Cardiac muscle cell (in vitro differentiated cells and primary cell): ENCODE results near the gene ZNF473. TPM values are rescaled to one million over a fixed set of nuclear protein-coding genes. Genes with fewer than 3 reads are reported as not detected.
A peak's percentile ranks its signal among the peaks of the same experiment; 100 is the strongest.

ENCODE experiments used
- DNase-seq, 2 donors: peaks; one replicate each; pipeline versions ENCODE4 v3.0.0 to v3.0.0-alpha.2; 2010 to 2017; ENCODE audit warnings: low read depth in 1 of 2, low spot score in 1 of 2
- H3K27ac ChIP-seq: fragments of 200-600 bp; sonication (generic); 2 replicates; pipeline ENCODE4 v1.5.1; 2016
- H3K27me3 ChIP-seq: fragments of 200-600 bp; sonication (generic); 2 replicates; pipeline ENCODE4 v1.6.0; 2016; ENCODE audit warnings: control low read depth
- H3K36me3 ChIP-seq: fragments of 200-600 bp; sonication (generic); 2 replicates; pipeline ENCODE4 v1.5.1; 2016; ENCODE audit warnings: control low read depth
- H3K4me1 ChIP-seq: fragments of 200-600 bp; sonication (generic); 2 replicates; pipeline ENCODE4 v1.8.1; 2017; ENCODE audit warnings: low read depth, mild to moderate bottlenecking, mixed run types
- H3K4me3 ChIP-seq: fragments of 200-600 bp; sonication (generic); 2 replicates; pipeline ENCODE4 v1.5.1; 2016; ENCODE audit warnings: mild to moderate bottlenecking
- H3K9me3 ChIP-seq: fragments of 200-600 bp; sonication (generic); 2 replicates; pipeline ENCODE4 v1.5.1; 2017; ENCODE audit warnings: low read depth, mild to moderate bottlenecking, control low read depth
- CTCF ChIP-seq: IDR thresholded peaks from 2 replicates; pipeline ENCODE4 v1.5.1; 2012; ENCODE audit warnings: low read depth, mild to moderate bottlenecking, low read length
- polyA plus RNA-seq: library from polyadenylated mRNA; unstranded; fragments of >200 nt; fragmentation: Nextera tagmentation; extraction: Ambion mirVana; gene quantifications from 2 replicates; pipeline ENCODE4 v1.2.1, GENCODE V29; 2016
- total RNA-seq: library from RNA; depleted of rRNA; stranded (reverse); fragments of >200 nt; gene quantifications from 2 replicates; pipeline ENCODE4 v1.2.3, GENCODE V29; 2016

The ZNF473 gene
- total and polyA plus RNA-seq, 2 experiments from 2014 or later = 5.3 to 6.5 TPM

GRCh38 chr19:49987159-49987698 is 38.6 kb upstream of the ZNF473 start:
- no peaks in the 10 kb centered on the region for H3K27me3 ChIP-seq
- no peak overlapping the region for H3K27ac ChIP-seq
- no peaks in the 10 kb centered on the region for H3K4me1 ChIP-seq
- H3K4me3 ChIP-seq = no peak overlapping the region
- no peak for TF ChIP-seq CTCF
- DNase-seq = peak; percentile 96 to 98
- no peaks in the 10 kb centered on the region for H3K9me3 ChIP-seq
- H3K36me3 ChIP-seq = peaks cover 9% of the 10 kb centered on the region

- H3K36me3 ChIP-seq = peaks cover 15% of the 10 kb centered on the region
- DNase-seq = no peak
- no peak for TF ChIP-seq CTCF
- no peaks in the 10 kb centered on the region for H3K27me3 ChIP-seq
- H3K4me1 ChIP-seq = no peaks in the 10 kb centered on the region
- no peaks in the 10 kb centered on the region for H3K9me3 ChIP-seq
- no peak overlapping the region for H3K27ac ChIP-seq
- H3K4me3 ChIP-seq = no peak overlapping the region
These were observed 37.8 kb upstream of the ZNF473 start for GRCh38 chr19:49988007-49988406.

GRCh38 chr19:49988433-49988832 is 37.4 kb upstream of the ZNF473 start:
- Histone ChIP-seq H3K4me1 (no peaks in the 10 kb centered on the region), H3K27ac (no peak overlapping the region), H3K27me3 (no peaks in the 10 kb centered on the region), H3K4me3 (no peak overlapping the region), H3K9me3 (no peaks in the 10 kb centered on the region), H3K36me3 (peaks cover 15% of the 10 kb centered on the region)
- no peak for TF ChIP-seq CTCF
- no peak for DNase-seq

GRCh38 chr19:49997709-49998108 is 28.1 kb upstream of the ZNF473 start:
- DNase-seq = peak; percentile 28 to 30
- no peak overlapping the region for H3K4me3 ChIP-seq
- no peak for TF ChIP-seq CTCF
- H3K36me3 ChIP-seq = peaks cover 8% of the 10 kb centered on the region
- no peaks in the 10 kb centered on the region for H3K27me3 ChIP-seq
- no peaks in the 10 kb centered on the region for H3K4me1 ChIP-seq
- H3K9me3 ChIP-seq = no peaks in the 10 kb centered on the region
- no peak overlapping the region for H3K27ac ChIP-seq

- peak in 1 of 2 donors; percentile 50 for DNase-seq
- no peaks in the 10 kb centered on the region for H3K4me1 ChIP-seq
- H3K4me3 ChIP-seq = no peak overlapping the region
- TF ChIP-seq CTCF = no peak
- no peaks in the 10 kb centered on the region for H3K27me3 ChIP-seq
- H3K27ac ChIP-seq = no peak overlapping the region
- H3K9me3 ChIP-seq = no peaks in the 10 kb centered on the region
- H3K36me3 ChIP-seq = peaks cover 4% of the 10 kb centered on the region
These were observed 26.3 kb upstream of the ZNF473 start for GRCh38 chr19:49999371-50000010.
